HCT116 (cell line): ENCODE measurements around the gene SIDT1. TPM values are rescaled to one million over a fixed set of nuclear protein-coding genes. Genes with fewer than 3 reads are reported as not detected.

ENCODE experiments used
- ATAC-seq: fragments of 200-7000 bp; cut with Tn5 transposase; 2 replicates; pipeline ENCODE4 v1.9.1; 2020; ENCODE audit warnings: mild to moderate bottlenecking, moderate library complexity
- BruUV-seq: library from RNA; stranded (reverse); fragments of 400-500 nt; replicated peaks from 2 replicates; lab custom pipeline; 2021; lab: Mats Ljungman, UMichigan
- CTCF ChIA-PET: fragments of 300-600 bp; sonication (Branson Sonifier 250); formaldehyde crosslinking; loops from one replicate; lab custom pipeline; 2021; ENCODE audit warnings: antibody characterized with exemption; lab: Charles Lee
- POLR2A ChIA-PET: fragments of 300-600, 350-600 bp; sonication (Branson Sonifier 250); formaldehyde crosslinking; loops from one replicate; lab custom pipeline; 2021; ENCODE audit warnings: antibody characterized with exemption; lab: Charles Lee
- RAD21 ChIA-PET, 2 experiments: fragments of 300-600 bp; sonication (Branson Sonifier 250); formaldehyde crosslinking; loops; one replicate each; lab custom pipeline; 2023; ENCODE audit warnings: low total read pairs in 2 of 2; ENCODE audit not compliant: uncharacterized antibody in 2 of 2, unreplicated experiment in 2 of 2, low non-redundant PET in 1 of 2; lab: Charles Lee
- DNase-seq: peaks from one replicate; pipeline ENCODE4 v3.0.0-alpha.2; 2010; ENCODE audit warnings: low read depth, low spot score
- H2AFZ ChIP-seq: fragments of 200-600 bp; shearing (Covaris generic), sonication (generic); 2 replicates; pipeline ENCODE4 v1.6.1; 2017; ENCODE audit warnings: low read depth, mixed run types, mixed read lengths, antibody characterized with exemption, low read length; ENCODE audit not compliant: poor library complexity, severe bottlenecking
- H3K27ac ChIP-seq: 2 replicates; pipeline ENCODE4 v1.5.1; 2012; ENCODE audit warnings: low read depth, low read length
- H3K27me3 ChIP-seq: fragments of 200-600 bp; sonication (generic); 2 replicates; pipeline ENCODE4 v1.6.1; 2016; ENCODE audit warnings: mixed run types, low read length, mixed read lengths; ENCODE audit not compliant: insufficient read depth
- H3K36me3 ChIP-seq, 2 experiments: fragments of 200-500 bp in 1 of 2; fragments of 200-600 bp in 1 of 2; sonication (Bioruptor generic) in 1 of 2; sonication (generic) in 1 of 2; 2 replicates each; pipeline versions ENCODE4 v1.5.1 to v1.6.1; 2014 to 2016; ENCODE audit warnings: low read length in 2 of 2, inconsistent platforms in 1 of 2, mixed read lengths in 1 of 2, mixed run types in 1 of 2; ENCODE audit not compliant: insufficient read depth in 2 of 2, control insufficient read depth in 1 of 2
- H3K4me1 ChIP-seq, 2 experiments: fragments of 200-600 bp in 1 of 2; sonication (generic) in 1 of 2; 2 replicates each; pipeline versions ENCODE4 v1.5.1 to v1.6.1; 2012 to 2017; ENCODE audit warnings: low read length in 2 of 2, inconsistent platforms in 1 of 2, mild to moderate bottlenecking in 1 of 2, mixed read lengths in 1 of 2, mixed run types in 1 of 2, moderate library complexity in 1 of 2; ENCODE audit not compliant: insufficient read depth in 2 of 2, control insufficient read depth in 1 of 2
- H3K4me2 ChIP-seq: fragments of 200-600 bp; sonication (generic); 2 replicates; pipeline ENCODE4 v1.6.1; 2017; ENCODE audit warnings: mixed run types, low read length, mixed read lengths
- H3K4me3 ChIP-seq, 2 experiments: fragments of 200-600 bp in 1 of 2; sonication (generic) in 1 of 2; replicated peaks in 1 of 2; 2 replicates each; pipeline ENCODE4 v1.5.1; 2011 to 2016; ENCODE audit warnings: low read length in 2 of 2, control low read depth in 1 of 2, low read depth in 1 of 2, mild to moderate bottlenecking in 1 of 2, mixed read lengths in 1 of 2, mixed run types in 1 of 2
- H3K79me2 ChIP-seq: fragments of 200-600 bp; sonication (generic); 2 replicates; pipeline ENCODE4 v1.6.1; 2017; ENCODE audit warnings: mild to moderate bottlenecking, mixed run types, low read length, moderate library complexity, mixed read lengths; ENCODE audit not compliant: insufficient read depth
- H3K9ac ChIP-seq: fragments of 200-600 bp; sonication (generic); 2 replicates; pipeline ENCODE4 v1.6.1; 2016; ENCODE audit warnings: low read length, mixed read lengths
- H3K9me2 ChIP-seq: fragments of 200-600 bp; sonication (generic), shearing (Covaris generic); 2 replicates; pipeline ENCODE4 v1.6.1; 2017; ENCODE audit warnings: mixed run types, mild to moderate bottlenecking, moderate library complexity; ENCODE audit not compliant: insufficient read depth
- H3K9me3 ChIP-seq, 2 experiments: fragments of 200-500 bp in 1 of 2; fragments of 200-600 bp in 1 of 2; sonication (Bioruptor generic) in 1 of 2; sonication (generic) in 1 of 2; 2 replicates each; pipeline ENCODE4 v1.6.1; 2014 to 2017; ENCODE audit warnings: low read length in 2 of 2, mixed read lengths in 2 of 2, inconsistent platforms in 1 of 2, low read depth in 1 of 2, mild to moderate bottlenecking in 1 of 2, mixed run types in 1 of 2, moderate library complexity in 1 of 2; ENCODE audit not compliant: control insufficient read depth in 1 of 2, insufficient read depth in 1 of 2
- H4K20me1 ChIP-seq: fragments of 200-600 bp; sonication (generic), shearing (Covaris generic); 2 replicates; pipeline ENCODE4 v1.6.1; 2017; ENCODE audit warnings: mixed run types, mild to moderate bottlenecking, moderate library complexity; ENCODE audit not compliant: insufficient read depth
- CBX3 ChIP-seq: IDR thresholded peaks from 2 replicates; pipeline ENCODE4 v1.6.1; 2012; ENCODE audit warnings: low read depth
- EGR1 ChIP-seq: IDR thresholded peaks from 2 replicates; pipeline ENCODE4 v1.6.1; 2012; ENCODE audit warnings: low read depth
- ELF1 ChIP-seq: IDR thresholded peaks from 2 replicates; pipeline ENCODE4 v1.6.1; 2012; ENCODE audit warnings: low read depth, borderline replicate concordance
- EZH2 ChIP-seq: fragments of 200-600 bp; sonication (generic); IDR thresholded peaks from 2 replicates; pipeline ENCODE4 v1.6.1; 2017; ENCODE audit warnings: antibody characterized with exemption, mixed run types
- EZH2phosphoT487 ChIP-seq: fragments of 200-600 bp; IDR thresholded peaks from 2 replicates; pipeline ENCODE4 v1.6.1; 2018; ENCODE audit warnings: antibody characterized with exemption, borderline replicate concordance
- JUND ChIP-seq: IDR thresholded peaks from 2 replicates; pipeline ENCODE4 v1.6.1; 2012
- POLR2A ChIP-seq: IDR thresholded peaks from 2 replicates; pipeline ENCODE4 v1.7.0; 2011; ENCODE audit warnings: borderline replicate concordance; ENCODE audit not compliant: insufficient read depth, insufficient read length; ENCODE audit errors: extremely low read depth
- POLR2AphosphoS5 ChIP-seq: IDR thresholded peaks from 2 replicates; pipeline ENCODE4 v1.6.1; 2011; ENCODE audit warnings: mild to moderate bottlenecking, low read depth, low read length, moderate library complexity
- RAD21 ChIP-seq: IDR thresholded peaks from 2 replicates; pipeline ENCODE4 v1.6.1; 2012; ENCODE audit warnings: low read depth, mild to moderate bottlenecking
- SP1 ChIP-seq: IDR thresholded peaks from 2 replicates; pipeline ENCODE4 v1.6.1; 2012; ENCODE audit warnings: low read depth
- SRF ChIP-seq: IDR thresholded peaks from 2 replicates; pipeline ENCODE4 v1.6.1; 2012; ENCODE audit warnings: low read depth
- ZFX ChIP-seq: fragments of 450-650 bp; IDR thresholded peaks from 2 replicates; pipeline ENCODE4 v1.6.1; 2017
- intact Hi-C: fragments of 100-400 bp; cut with micrococcal nuclease; formaldehyde crosslinking; loops from 2 replicates; pipeline ENCODE4 v1.10.0; 2022
- total RNA-seq: library from RNA; stranded (reverse); gene quantifications from one replicate; pipeline ENCODE4 v1.2.1, GENCODE V29; 2021; ENCODE audit not compliant: unreplicated experiment
- TF ChIP-seq, protein P1 (sequence below): IDR thresholded peaks from 2 replicates; pipeline ENCODE4 v1.6.1; 2011; ENCODE audit warnings: mild to moderate bottlenecking, low read length, moderate library complexity; ENCODE audit not compliant: insufficient replicate concordance; ENCODE audit errors: extremely low read depth
- TF ChIP-seq, protein P2 (sequence below): IDR thresholded peaks from 2 replicates; pipeline ENCODE4 v1.6.1; 2012
- TF ChIP-seq, protein P3 (sequence below): IDR thresholded peaks from 2 replicates; pipeline ENCODE4 v1.6.1; 2012
- TF ChIP-seq, protein P4 (sequence below), 3 experiments: fragments of 200-600 bp in 1 of 3; sonication (generic) in 1 of 3; IDR thresholded peaks in 2 of 3; conservative IDR thresholded peaks in 1 of 3; 2 replicates each; pipeline ENCODE4 v1.5.1; 2012 to 2017; ENCODE audit warnings: low read depth in 2 of 3, low read length in 2 of 3, antibody characterized with exemption in 1 of 3, borderline replicate concordance in 1 of 3, control low read depth in 1 of 3, mild to moderate bottlenecking in 1 of 3, mixed read lengths in 1 of 3, mixed run types in 1 of 3, moderate library complexity in 1 of 3; ENCODE audit not compliant: insufficient read depth in 1 of 3

SIDT1 gene
- total RNA-seq, 1 experiment from 2014 or later: not detected

DNA sequence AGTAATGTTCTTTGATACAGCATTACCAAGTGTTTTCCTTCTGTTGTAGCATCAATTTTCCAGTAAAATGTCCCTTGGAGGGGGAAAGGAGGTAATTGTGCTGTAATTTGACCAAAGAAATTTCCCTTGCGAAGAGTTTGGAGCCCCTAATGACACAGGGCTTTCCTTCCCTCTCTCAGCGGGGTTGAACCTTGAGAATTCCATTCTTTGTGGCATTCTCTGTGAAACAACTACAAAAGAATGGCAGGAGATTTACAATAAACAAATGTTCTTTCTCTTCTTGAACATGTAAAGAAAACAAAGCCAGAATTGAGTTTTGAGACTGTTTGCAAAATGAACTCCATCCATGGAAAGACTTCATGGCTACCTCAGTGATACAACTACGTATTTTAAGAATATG is 53.4 kb downstream of the SIDT1 start:
- no peak overlapping the region for H2AFZ ChIP-seq
- RAD21 ChIA-PET: no interaction called here
- CTCF ChIA-PET: no interaction called here

More for the DNA sequence above, 53.4 kb downstream of the SIDT1 start:
- H4K20me1 ChIP-seq: no peaks in the 10 kb centered on the region
- H3K27ac ChIP-seq: no peak overlapping the region
- no peaks in the 10 kb centered on the region for H3K4me1 ChIP-seq
- H3K4me3 ChIP-seq: no peak overlapping the region
- POLR2A ChIA-PET: no interaction called here
- intact Hi-C loops: no loop called here
- DNase-seq (no peak), ATAC-seq (no peak)
- H3K9ac ChIP-seq: no peak overlapping the region
- H3K36me3 ChIP-seq: no peaks in the 10 kb centered on the region
- no peaks in the 10 kb centered on the region for H3K27me3 ChIP-seq
- H3K4me2 ChIP-seq: no peak overlapping the region
- no peaks in the 10 kb centered on the region for H3K9me2 ChIP-seq
- no peaks in the 10 kb centered on the region for H3K9me3 ChIP-seq
- H3K79me2 ChIP-seq: no peaks in the 10 kb centered on the region
- TF ChIP-seq RAD21: no peak
- TF ChIP-seq SRF: no peak
- TF ChIP-seq, protein P1, sequence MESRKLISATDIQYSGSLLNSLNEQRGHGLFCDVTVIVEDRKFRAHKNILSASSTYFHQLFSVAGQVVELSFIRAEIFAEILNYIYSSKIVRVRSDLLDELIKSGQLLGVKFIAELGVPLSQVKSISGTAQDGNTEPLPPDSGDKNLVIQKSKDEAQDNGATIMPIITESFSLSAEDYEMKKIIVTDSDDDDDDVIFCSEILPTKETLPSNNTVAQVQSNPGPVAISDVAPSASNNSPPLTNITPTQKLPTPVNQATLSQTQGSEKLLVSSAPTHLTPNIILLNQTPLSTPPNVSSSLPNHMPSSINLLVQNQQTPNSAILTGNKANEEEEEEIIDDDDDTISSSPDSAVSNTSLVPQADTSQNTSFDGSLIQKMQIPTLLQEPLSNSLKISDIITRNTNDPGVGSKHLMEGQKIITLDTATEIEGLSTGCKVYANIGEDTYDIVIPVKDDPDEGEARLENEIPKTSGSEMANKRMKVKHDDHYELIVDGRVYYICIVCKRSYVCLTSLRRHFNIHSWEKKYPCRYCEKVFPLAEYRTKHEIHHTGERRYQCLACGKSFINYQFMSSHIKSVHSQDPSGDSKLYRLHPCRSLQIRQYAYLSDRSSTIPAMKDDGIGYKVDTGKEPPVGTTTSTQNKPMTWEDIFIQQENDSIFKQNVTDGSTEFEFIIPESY: no peak
- no peak for TF ChIP-seq POLR2AphosphoS5
- TF ChIP-seq, protein P2, sequence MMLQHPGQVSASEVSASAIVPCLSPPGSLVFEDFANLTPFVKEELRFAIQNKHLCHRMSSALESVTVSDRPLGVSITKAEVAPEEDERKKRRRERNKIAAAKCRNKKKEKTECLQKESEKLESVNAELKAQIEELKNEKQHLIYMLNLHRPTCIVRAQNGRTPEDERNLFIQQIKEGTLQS: no peak
- TF ChIP-seq, protein P3, sequence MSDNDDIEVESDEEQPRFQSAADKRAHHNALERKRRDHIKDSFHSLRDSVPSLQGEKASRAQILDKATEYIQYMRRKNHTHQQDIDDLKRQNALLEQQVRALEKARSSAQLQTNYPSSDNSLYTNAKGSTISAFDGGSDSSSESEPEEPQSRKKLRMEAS: no peak
- TF ChIP-seq EZH2phosphoT487: no peak
- no peak for TF ChIP-seq ZFX
- TF ChIP-seq, protein P4, sequence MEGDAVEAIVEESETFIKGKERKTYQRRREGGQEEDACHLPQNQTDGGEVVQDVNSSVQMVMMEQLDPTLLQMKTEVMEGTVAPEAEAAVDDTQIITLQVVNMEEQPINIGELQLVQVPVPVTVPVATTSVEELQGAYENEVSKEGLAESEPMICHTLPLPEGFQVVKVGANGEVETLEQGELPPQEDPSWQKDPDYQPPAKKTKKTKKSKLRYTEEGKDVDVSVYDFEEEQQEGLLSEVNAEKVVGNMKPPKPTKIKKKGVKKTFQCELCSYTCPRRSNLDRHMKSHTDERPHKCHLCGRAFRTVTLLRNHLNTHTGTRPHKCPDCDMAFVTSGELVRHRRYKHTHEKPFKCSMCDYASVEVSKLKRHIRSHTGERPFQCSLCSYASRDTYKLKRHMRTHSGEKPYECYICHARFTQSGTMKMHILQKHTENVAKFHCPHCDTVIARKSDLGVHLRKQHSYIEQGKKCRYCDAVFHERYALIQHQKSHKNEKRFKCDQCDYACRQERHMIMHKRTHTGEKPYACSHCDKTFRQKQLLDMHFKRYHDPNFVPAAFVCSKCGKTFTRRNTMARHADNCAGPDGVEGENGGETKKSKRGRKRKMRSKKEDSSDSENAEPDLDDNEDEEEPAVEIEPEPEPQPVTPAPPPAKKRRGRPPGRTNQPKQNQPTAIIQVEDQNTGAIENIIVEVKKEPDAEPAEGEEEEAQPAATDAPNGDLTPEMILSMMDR (IDR thresholded peaks at IDR 0.05 in 2 of 3, conservative IDR thresholded peaks at IDR 0.05 in 1 of 3; ENCODE audit: borderline replicate concordance in 1 of 3, insufficient read depth in 1 of 3, low read depth in 2 of 3, low read length in 2 of 3): no peak
- TF ChIP-seq POLR2A: no peak
- TF ChIP-seq EZH2: no peak
- TF ChIP-seq SP1: no peak
- TF ChIP-seq ELF1: no peak
- TF ChIP-seq CBX3: no peak
- TF ChIP-seq EGR1: no peak
- no peak for TF ChIP-seq JUND
- no TSS peak for BruUV-seq
